Tibial nerve (tissue), 4 donors: ENCODE measurements around the gene PPM1K.

Experiments
- EP300 ChIP-seq, 2 donors: sonication (generic); formaldehyde crosslinking; IDR thresholded peaks; one replicate each; pipeline ENCODE4 v1.6.1; 2017; ENCODE audit warnings: antibody characterized with exemption in 2 of 2, mild to moderate bottlenecking in 1 of 2
- POLR2A ChIP-seq, 2 donors: fragments of 450-650 bp; IDR thresholded peaks; one replicate each; pipeline ENCODE4 v1.6.1; 2017; ENCODE audit warnings: antibody characterized with exemption in 2 of 2, mild to moderate bottlenecking in 2 of 2, moderate library complexity in 2 of 2
- TF ChIP-seq, protein P1 (sequence below), 5 experiments: fragments of 200-600 bp in 3 of 5; fragments of 450-650 bp in 2 of 5; sonication (generic) in 3 of 5; IDR thresholded peaks; one replicate each; pipeline ENCODE4 v1.5.1; 2016 to 2019; ENCODE audit warnings: antibody characterized with exemption in 5 of 5, mild to moderate bottlenecking in 3 of 5, moderate library complexity in 2 of 5

DNA sequence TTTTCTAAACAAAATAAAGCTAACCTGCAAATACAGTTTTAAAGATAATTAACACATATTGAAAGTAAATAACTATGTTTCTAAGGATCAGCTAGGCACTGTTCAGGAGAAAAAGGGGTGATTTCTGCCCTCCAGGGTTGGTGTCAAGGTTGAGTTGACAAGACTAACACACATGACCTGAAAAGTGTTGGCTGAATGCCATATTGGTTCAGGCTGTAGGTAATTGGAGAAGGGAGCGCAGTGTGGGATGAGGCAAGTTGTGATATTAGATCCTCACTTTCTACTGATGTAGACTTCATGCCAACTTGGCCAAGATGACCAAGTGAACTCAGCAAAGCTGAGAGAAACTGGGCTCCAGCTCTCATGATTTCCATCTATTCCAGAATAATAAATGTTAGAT is 42.2 kb downstream of the PPM1K start:
- TF ChIP-seq POLR2A (IDR thresholded peaks at IDR 0.05): no peak
- TF ChIP-seq, protein P1, sequence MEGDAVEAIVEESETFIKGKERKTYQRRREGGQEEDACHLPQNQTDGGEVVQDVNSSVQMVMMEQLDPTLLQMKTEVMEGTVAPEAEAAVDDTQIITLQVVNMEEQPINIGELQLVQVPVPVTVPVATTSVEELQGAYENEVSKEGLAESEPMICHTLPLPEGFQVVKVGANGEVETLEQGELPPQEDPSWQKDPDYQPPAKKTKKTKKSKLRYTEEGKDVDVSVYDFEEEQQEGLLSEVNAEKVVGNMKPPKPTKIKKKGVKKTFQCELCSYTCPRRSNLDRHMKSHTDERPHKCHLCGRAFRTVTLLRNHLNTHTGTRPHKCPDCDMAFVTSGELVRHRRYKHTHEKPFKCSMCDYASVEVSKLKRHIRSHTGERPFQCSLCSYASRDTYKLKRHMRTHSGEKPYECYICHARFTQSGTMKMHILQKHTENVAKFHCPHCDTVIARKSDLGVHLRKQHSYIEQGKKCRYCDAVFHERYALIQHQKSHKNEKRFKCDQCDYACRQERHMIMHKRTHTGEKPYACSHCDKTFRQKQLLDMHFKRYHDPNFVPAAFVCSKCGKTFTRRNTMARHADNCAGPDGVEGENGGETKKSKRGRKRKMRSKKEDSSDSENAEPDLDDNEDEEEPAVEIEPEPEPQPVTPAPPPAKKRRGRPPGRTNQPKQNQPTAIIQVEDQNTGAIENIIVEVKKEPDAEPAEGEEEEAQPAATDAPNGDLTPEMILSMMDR (IDR thresholded peaks at IDR 0.05): no peak
- TF ChIP-seq EP300 (IDR thresholded peaks at IDR 0.05): no peak
